Activated B cell treated with CpG ODN at 0.5 μM for 24 hours (primary cell): ENCODE data around the gene MOB2. TPM values are rescaled to one million over a fixed set of nuclear protein-coding genes. Genes with fewer than 3 reads are reported as not detected.

Experiments
- ATAC-seq: fragments of 200-7000 bp; cut with Tn5 transposase; one replicate; pipeline ENCODE4 v1.10.0; 2021; ENCODE audit warnings: low read depth, mild to moderate bottlenecking, moderate library complexity
- CTCF ChIA-PET: fragments of 350-600 bp; sonication (Branson Sonifier 250); formaldehyde crosslinking; loops from one replicate; lab custom pipeline; 2021; ENCODE audit warnings: antibody characterized with exemption; lab: Charles Lee
- POLR2A ChIA-PET: fragments of 350-600 bp; sonication (Branson Sonifier 250); formaldehyde crosslinking; loops from one replicate; lab custom pipeline; 2021; ENCODE audit warnings: antibody characterized with exemption; lab: Charles Lee
- DNase-seq: peaks from one replicate; pipeline ENCODE4 v3.0.0; 2022
- H3K27ac Mint-ChIP-seq: one replicate; pipeline ENCODE4 v1.8.0; 2020; ENCODE audit warnings: mixed read lengths
- H3K27me3 Mint-ChIP-seq: one replicate; pipeline ENCODE4 v1.8.0; 2021; ENCODE audit warnings: mixed read lengths
- H3K36me3 Mint-ChIP-seq: one replicate; pipeline ENCODE4 v1.8.0; 2021; ENCODE audit warnings: low read depth, mixed read lengths
- H3K4me1 Mint-ChIP-seq: one replicate; pipeline ENCODE4 v1.8.0; 2021; ENCODE audit warnings: mixed read lengths
- H3K4me3 Mint-ChIP-seq: one replicate; pipeline ENCODE4 v1.8.0; 2020; ENCODE audit warnings: mild to moderate bottlenecking, mixed read lengths
- H3K9me3 Mint-ChIP-seq: one replicate; pipeline ENCODE4 v1.8.0; 2020; ENCODE audit warnings: mixed read lengths
- intact Hi-C: fragments of 100-400 bp; cut with micrococcal nuclease; formaldehyde crosslinking; loops from one replicate; pipeline ENCODE4 v1.15.1; 2024
- total RNA-seq: library from RNA; stranded (reverse); gene quantifications from 2 replicates; pipeline ENCODE4 v1.2.3, GENCODE V29; 2022
- TF ChIP-seq, protein P1 (sequence below): fragments of 200-600 bp; IDR thresholded peaks from one replicate; pipeline ENCODE4 v1.8.0; 2022; ENCODE audit warnings: antibody characterized with exemption, mild to moderate bottlenecking

MOB2 gene
- total RNA-seq, 1 donor from 2014 or later: 29.5 TPM

DNA sequence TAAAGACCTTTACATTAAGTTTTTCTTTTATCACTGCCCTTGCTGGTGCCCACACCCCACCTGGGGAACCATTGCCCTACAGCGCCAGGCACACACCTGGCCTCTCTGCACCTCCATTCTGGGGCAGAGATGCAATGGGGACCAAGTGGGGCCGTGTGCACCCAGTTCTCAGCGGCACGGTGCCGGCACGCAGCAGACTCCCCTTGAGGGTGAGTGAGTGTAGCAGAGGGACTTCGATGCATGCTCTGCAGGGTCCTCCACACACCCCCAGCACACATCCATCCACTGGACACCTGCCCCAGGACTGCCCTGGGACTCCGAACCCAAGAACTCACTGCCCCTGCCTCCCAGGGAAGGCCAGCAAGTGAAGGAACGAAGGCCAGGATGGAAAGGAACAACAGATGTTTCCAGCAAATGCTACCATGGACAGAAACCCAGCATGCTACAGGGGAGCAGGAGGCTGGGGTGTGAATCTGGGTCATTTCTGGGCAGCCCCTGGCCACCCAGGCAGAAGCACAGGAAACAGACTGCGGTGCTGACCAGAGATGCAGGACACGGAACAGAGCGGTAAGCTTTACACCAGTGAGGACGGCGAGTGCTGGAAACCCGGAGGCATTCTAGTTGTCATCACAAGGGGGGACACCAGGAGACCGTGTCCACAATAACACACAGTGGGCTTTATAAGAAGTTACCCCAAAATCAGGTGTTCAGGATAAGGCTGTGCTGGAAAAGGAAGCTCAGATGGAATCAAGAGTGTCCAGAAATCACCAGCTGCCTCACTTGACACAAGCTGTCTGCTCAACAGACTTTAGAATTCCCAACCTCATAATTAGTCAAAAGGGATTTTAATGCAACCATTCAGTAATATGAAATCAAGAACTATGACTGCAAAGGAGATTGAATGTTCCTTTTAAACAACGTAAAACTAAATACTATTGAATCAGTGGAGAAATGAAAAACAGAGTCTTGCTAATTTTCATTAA, 32.7 kb upstream of the MOB2 start:
- no peaks in the 10 kb centered on the region for H3K27me3 Mint-ChIP-seq
- ChIA-PET CTCF (no interaction called here), POLR2A (no interaction called here)
- H3K27ac Mint-ChIP-seq: no peak overlapping the region
- H3K4me3 Mint-ChIP-seq: no peak overlapping the region
- intact Hi-C loops: loop anchor here (5.0 kb wide), 3 partner anchors 137 to 722 kb away; partner anchors contain the start of gene SLC25A22
- no peaks in the 10 kb centered on the region for H3K9me3 Mint-ChIP-seq
- H3K4me1 Mint-ChIP-seq: peaks cover 78% of the 10 kb centered on the region
- DNase-seq: no peak
- H3K36me3 Mint-ChIP-seq: peaks cover 2% of the 10 kb centered on the region
- ATAC-seq: no peak
- TF ChIP-seq, protein P1, sequence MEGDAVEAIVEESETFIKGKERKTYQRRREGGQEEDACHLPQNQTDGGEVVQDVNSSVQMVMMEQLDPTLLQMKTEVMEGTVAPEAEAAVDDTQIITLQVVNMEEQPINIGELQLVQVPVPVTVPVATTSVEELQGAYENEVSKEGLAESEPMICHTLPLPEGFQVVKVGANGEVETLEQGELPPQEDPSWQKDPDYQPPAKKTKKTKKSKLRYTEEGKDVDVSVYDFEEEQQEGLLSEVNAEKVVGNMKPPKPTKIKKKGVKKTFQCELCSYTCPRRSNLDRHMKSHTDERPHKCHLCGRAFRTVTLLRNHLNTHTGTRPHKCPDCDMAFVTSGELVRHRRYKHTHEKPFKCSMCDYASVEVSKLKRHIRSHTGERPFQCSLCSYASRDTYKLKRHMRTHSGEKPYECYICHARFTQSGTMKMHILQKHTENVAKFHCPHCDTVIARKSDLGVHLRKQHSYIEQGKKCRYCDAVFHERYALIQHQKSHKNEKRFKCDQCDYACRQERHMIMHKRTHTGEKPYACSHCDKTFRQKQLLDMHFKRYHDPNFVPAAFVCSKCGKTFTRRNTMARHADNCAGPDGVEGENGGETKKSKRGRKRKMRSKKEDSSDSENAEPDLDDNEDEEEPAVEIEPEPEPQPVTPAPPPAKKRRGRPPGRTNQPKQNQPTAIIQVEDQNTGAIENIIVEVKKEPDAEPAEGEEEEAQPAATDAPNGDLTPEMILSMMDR: no peak

DNA sequence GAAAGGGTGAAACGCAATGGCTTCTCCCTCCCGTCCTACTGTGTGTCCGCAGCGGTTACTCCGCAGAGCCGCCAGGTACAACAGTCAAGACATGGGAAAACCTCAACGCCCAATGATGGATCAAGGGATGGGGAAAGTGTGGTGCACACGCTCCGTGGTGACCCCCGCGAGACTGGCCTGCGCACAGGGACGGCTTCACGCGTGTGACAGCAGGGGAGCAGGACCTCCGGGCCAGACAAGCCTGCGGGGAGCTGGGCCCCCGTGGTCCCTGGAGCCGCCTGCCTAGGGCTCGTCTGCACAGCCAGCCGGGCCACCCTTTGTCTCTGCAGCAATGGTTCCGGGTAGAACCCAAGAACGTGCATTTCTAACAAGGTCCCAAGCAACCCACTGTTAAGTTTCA, 31.7 kb upstream of the MOB2 start:
- ATAC-seq (no peak), DNase-seq (no peak)
- Mint-ChIP-seq H3K27ac (no peak overlapping the region), H3K36me3 (peaks cover 7% of the 10 kb centered on the region), H3K4me1 (peaks cover 72% of the 10 kb centered on the region), H3K4me3 (no peak overlapping the region), H3K9me3 (no peaks in the 10 kb centered on the region), H3K27me3 (no peaks in the 10 kb centered on the region)
- ChIA-PET CTCF (interaction anchor here (0.8 kb wide), 1 partner anchor 57 kb away, joined by 3 read pairs; no protein-coding TSS in a partner anchor), POLR2A (no interaction called here)
- intact Hi-C loops: no loop called here
- TF ChIP-seq, protein P1: no peak

DNA sequence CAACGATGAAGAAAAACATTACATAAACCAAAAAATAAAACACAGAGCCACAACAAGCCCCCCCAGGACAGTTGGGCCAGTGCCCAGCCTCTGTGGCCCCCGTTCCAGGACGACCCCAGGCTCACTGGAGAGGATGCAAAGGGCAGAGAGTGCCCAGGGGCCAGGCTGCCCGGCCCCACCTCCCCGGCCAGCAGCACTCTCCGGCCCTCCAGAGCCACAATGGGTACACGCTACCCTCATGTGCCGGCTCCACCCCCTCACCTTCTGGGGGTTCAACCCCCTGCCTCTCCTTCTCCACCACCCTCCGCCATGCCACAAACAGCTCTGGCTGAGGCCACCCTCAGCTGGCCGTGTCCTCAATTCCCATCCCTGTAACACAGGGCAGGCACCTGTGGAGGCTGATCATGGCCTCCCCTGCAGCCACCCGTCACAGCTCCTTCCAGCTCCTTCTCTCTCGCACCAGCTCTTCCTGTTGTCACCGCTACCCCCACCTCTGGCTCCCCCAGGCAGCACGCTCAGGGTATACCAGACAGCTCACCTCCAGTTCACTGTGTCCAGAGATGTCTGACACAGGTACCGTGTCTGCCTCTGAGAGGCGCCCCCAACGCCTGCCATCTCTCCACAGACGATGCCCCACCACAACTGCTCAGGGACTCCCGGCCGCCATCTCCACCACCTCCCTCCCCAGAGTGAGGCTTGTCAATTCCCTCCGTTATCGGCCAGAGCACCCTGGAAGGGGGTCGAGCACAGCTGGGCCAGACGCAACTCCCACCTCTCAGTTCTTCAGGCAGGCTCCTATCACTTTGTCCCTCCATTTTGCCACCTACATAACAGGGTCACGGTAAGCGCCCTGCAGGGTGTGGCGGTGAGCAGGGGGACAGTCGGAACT, 30.8 kb upstream of the MOB2 start:
- POLR2A ChIA-PET: no interaction called here
- DNase-seq (no peak), ATAC-seq (no peak)
- TF ChIP-seq, protein P1: no peak
- intact Hi-C loops: no loop called here
- peaks cover 8% of the 10 kb centered on the region for H3K36me3 Mint-ChIP-seq
- CTCF ChIA-PET: no interaction called here
- H3K27ac Mint-ChIP-seq: no peak overlapping the region
- no peaks in the 10 kb centered on the region for H3K27me3 Mint-ChIP-seq
- peaks cover 67% of the 10 kb centered on the region for H3K4me1 Mint-ChIP-seq
- H3K9me3 Mint-ChIP-seq: no peaks in the 10 kb centered on the region
- no peak overlapping the region for H3K4me3 Mint-ChIP-seq

DNA sequence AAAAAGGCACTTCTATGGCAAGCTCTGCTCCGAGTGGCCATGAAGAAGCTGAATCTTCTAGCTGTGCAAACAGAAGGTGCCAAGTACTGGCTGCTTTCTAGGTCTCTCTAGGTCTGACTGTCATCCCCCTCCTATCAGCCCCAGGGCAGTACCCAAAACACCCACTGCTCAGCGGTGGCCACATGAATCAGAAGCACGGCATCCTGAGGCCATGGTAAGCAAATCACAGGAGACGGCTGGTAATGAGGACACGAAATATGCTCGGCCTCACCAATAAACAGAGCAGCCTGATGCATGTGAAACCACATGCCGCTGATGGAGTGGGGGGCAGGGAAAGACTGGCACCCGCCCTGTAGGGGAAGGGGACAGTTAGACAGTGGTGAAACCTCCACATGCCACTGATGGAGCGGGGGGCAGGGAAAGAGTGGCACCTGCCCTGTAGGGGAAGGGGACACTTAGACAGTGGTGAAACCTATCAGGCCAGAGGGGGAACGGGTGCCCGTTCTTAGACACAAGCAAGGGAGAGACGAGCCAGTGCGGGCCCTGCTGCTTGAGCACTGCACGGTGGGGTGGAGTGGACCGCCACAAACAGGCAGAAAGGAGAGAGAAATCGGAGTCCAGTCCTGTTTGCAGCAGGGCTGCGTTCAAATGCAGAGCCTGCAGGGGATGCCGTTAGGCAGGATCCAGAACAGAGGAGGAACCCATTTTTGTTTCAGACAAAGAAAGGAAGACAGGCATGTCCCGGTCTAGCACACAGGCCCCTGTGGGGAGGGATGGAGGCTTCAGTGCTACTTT, 29.9 kb upstream of the MOB2 start:
- H3K4me1 Mint-ChIP-seq: peaks cover 63% of the 10 kb centered on the region
- no peak overlapping the region for H3K4me3 Mint-ChIP-seq
- POLR2A ChIA-PET: no interaction called here
- no peak overlapping the region for H3K27ac Mint-ChIP-seq
- intact Hi-C loops: no loop called here
- ATAC-seq (no peak), DNase-seq (no peak)
- no peaks in the 10 kb centered on the region for H3K9me3 Mint-ChIP-seq
- peaks cover 10% of the 10 kb centered on the region for H3K36me3 Mint-ChIP-seq
- CTCF ChIA-PET: interaction anchor here (3.1 to 3.5 kb wide), 3 partner anchors 58 to 314 kb away, joined by 12 to 23 read pairs (median 12); no protein-coding TSS in a partner anchor
- no peaks in the 10 kb centered on the region for H3K27me3 Mint-ChIP-seq
- TF ChIP-seq, protein P1: no peak
